NCI-H2107 (cell line): ENCODE data around the gene RAPGEF6.
"Not testable (repeated sequence)": the region's sequence is repeated elsewhere in the genome, so short reads cannot be mapped to it uniquely, and the experiment has no call there.

Source experiments
- DNase-seq: peaks from one replicate; lab custom pipeline; 2025; lab: John Stamatoyannopoulos, UW

RAPGEF6 gene

GRCh38 chr5:131423056-131423455 lies 212.0 kb downstream of the RAPGEF6 start:
- DNase-seq = no peak

GRCh38 chr5:131419877-131420276 lies 215.2 kb downstream of the RAPGEF6 start:
- DNase-seq = no peak

GRCh38 chr5:131418846-131419245 lies 216.2 kb downstream of the RAPGEF6 start:
- no peak for DNase-seq

GRCh38 chr5:131417240-131417869 lies 217.7 kb downstream of the RAPGEF6 start:
- peak; percentile 24 for DNase-seq

GRCh38 chr5:131416729-131417128 lies 218.3 kb downstream of the RAPGEF6 start:
- DNase-seq = no peak

GRCh38 chr5:131413605-131414559 lies 221.1 kb downstream of the RAPGEF6 start:
- no peak for DNase-seq

GRCh38 chr5:131406975-131407638 lies 227.9 kb downstream of the RAPGEF6 start:
- DNase-seq = no peak

- no peak for DNase-seq
Measured at GRCh38 chr5:131406076-131406475, 229.0 kb downstream of the RAPGEF6 start.

GRCh38 chr5:131405674-131406073 lies 229.4 kb downstream of the RAPGEF6 start:
- DNase-seq = no peak

- no peak for DNase-seq
Measured at GRCh38 chr5:131400585-131400984, 234.4 kb downstream of the RAPGEF6 start.

GRCh38 chr5:131399007-131399406 lies 236.0 kb downstream of the RAPGEF6 start:
- DNase-seq = not testable (repeated sequence)

GRCh38 chr5:131396630-131397273 lies 238.3 kb downstream of the RAPGEF6 start:
- DNase-seq = no peak

- DNase-seq = no peak
Measured at GRCh38 chr5:131396015-131396414, 239.0 kb downstream of the RAPGEF6 start.

GRCh38 chr5:131394128-131394527 lies 240.9 kb downstream of the RAPGEF6 start:
- DNase-seq = no peak

GRCh38 chr5:131393498-131393968 lies 241.5 kb downstream of the RAPGEF6 start:
- DNase-seq = no peak

- no peak for DNase-seq
Measured at GRCh38 chr5:131392466-131393095, 242.4 kb downstream of the RAPGEF6 start.

- DNase-seq = no peak
Measured at GRCh38 chr5:131389869-131390265, 245.2 kb downstream of the RAPGEF6 start.

GRCh38 chr5:131389096-131389868 lies 245.7 kb downstream of the RAPGEF6 start:
- no peak for DNase-seq

- no peak for DNase-seq
Measured at GRCh38 chr5:131387255-131387654, 247.8 kb downstream of the RAPGEF6 start.

GRCh38 chr5:131386779-131387178 lies 248.2 kb downstream of the RAPGEF6 start:
- no peak for DNase-seq

GRCh38 chr5:131386124-131386523 lies 248.9 kb downstream of the RAPGEF6 start:
- no peak for DNase-seq
